HG03457 (cell line): ENCODE results near the gene DEPDC5.
"Not testable (repeated sequence)": the region's sequence is repeated elsewhere in the genome, so short reads cannot be mapped to it uniquely, and the experiment has no call there.

Experiments used
- ATAC-seq: cut with Tn5 transposase; IDR thresholded peaks from one replicate; pipeline ENCODE4 v1.9.1; 2021; ENCODE audit warnings: moderate number of reproducible peaks; ENCODE audit not compliant: unreplicated experiment

The DEPDC5 gene

DNA sequence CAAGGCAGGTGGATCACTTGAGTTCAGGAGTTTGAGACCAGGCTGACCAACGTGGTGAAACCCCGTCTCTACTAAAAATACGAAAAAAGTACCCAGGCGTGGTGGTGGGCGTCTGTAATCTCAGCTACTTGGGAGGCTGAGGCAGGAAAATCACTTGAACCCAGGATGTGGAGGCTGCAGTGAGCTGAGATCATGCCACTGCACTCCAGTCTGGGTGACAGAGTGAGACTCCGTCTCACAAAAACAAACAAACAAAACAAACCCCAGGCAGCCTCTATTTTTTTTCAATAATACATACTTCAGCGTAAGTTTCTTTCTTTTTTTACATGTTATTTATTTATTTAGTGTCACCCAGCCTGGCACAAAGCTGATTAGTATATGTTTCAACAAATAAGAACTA lies 60.1 kb downstream of the DEPDC5 start:
- not testable (repeated sequence) for ATAC-seq

DNA sequence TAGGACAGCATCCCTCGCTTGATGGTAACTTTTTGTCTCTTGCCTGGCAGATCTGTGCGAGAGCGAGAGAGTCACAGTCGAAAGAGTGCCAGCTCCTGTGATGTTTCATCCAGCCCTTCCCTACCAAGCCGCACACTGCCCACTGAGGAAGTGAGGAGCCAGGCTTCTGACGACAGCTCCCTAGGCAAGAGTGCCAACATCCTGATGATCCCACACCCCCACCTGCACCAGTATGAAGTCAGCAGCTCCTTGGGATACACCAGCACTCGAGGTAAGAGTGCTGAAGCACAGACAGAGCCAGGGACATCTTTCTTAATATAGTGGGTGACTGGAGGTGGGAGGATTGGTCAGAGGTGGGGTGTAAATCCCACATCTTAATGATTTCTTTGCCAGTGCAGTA lies 61.1 kb downstream of the DEPDC5 start:
- no peak for ATAC-seq

DNA sequence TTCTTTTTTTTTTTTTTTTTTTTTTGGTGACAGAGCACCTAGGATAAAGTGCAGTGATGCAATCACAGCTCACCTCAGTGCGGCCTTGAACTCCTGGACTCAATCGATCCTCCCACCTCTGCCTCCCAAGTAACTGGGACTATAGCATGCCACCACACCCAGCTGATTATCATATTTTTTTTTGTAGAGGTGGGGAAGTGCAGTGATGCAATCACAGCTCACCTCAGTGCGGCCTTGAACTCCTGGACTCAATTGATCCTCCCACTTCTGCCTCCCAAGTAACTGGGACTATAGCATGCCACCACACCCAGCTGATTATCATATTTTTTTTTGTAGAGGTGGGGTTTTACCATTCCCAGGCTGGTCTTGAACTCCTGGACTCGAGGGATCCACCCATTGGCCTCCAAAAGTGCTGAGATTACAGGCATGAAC lies 61.6 kb downstream of the DEPDC5 start:
- ATAC-seq = not testable (repeated sequence)

DNA sequence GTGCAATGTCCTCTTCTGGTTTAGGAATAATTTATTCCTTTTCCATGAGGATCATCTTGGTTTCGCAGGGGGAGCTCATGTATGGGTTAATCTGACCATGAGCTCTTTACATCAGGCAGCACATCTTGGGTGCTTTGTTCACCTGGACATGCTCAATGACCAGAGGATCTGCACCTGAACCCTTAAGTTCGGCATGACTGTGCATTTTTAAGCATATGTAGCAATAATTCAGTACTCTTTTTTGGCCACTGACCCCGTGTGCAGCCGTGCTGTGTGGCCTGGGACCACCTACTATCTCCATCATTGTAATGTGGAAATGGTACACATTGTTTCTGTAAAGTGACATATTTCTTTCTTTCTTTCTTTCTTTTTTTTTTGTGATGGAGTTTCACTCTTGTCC lies 62.9 kb downstream of the DEPDC5 start:
- ATAC-seq = no peak

GRCh38 chr22:31818481-31819392 lies 64.9 kb downstream of the DEPDC5 start:
- ATAC-seq = no peak

- ATAC-seq = no peak
Observed at GRCh38 chr22:31820655-31821054, 66.8 kb downstream of the DEPDC5 start.

DNA sequence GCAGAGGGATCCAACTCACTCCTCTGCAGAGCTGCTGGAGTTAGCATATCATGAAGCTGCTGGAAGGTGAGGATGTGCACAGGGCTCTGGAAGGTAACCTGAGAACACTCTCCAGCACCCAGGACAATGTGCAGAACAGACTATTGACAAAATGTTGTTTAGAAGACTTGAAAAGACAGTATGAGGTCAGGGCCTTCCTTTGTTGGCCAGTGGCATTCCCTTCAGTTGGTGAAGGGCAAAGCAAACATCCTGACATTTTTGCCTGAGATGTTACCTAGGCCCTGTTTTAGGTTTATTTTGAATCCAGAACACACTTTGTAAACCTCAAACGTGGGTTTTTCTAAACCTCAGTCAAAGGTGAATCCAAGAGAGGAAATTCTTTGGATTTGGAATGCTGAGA lies 67.8 kb downstream of the DEPDC5 start:
- no peak for ATAC-seq

DNA sequence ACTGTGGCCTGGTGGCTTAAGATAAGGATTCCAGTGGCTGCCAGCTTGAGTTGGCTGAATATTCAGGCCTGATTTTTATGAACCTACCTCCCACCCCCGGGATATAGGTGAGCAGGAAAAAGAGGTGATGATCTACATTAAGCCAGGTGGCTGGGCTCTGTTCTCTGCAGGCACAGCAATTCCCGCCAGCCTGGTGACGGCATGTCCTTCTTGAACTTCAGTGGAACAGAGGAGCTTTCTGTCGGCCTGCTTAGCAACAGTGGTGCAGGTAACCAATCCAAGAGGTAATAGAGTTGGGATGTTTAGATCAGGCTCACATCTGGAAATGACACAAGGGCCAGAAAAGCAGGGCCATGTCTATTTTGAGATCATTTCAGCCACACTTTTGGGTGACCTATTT lies 68.7 kb downstream of the DEPDC5 start:
- no peak for ATAC-seq

DNA sequence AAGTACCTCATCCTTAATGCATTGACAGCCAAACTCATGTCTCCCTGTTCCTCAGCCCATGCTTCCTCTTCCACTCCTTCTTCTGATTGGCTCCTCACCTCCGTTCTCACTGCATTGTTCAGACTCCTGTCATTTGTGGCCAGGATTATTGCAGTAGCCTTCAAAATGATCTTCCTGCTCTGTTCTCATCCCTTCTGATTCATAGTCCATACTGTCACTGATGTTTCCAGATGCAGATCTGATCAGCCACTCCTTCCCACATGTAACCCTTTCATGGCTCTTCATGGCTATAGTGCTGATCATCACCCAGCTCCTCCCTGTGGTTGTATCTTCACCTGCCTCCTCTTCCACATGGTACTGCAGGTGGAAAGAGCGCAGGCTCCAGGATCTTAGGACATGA lies 71.7 kb downstream of the DEPDC5 start:
- ATAC-seq = no peak

GRCh38 chr22:31826443-31826842 lies 72.6 kb downstream of the DEPDC5 start:
- no peak for ATAC-seq

GRCh38 chr22:31828739-31829138 lies 74.9 kb downstream of the DEPDC5 start:
- ATAC-seq = no peak

DNA sequence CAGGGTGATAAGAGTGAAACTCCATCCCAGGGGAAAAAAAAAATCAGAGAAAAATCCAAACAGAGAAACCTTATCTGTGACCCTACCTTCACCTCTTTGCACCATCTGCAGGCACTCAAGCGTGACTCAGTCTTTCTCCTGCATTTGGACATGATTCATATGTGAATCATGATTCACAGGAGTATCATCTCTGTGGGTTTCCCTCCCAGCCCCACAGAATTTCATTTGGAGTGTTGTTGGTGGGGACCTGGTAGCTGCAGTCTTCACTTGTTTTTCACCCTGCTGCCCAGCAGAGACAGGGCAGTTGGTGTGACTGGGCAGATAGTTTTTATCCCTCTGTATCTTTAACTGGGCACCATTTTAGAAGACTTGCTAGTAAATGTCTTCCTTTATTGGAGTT lies 75.7 kb downstream of the DEPDC5 start:
- ATAC-seq = no peak

DNA sequence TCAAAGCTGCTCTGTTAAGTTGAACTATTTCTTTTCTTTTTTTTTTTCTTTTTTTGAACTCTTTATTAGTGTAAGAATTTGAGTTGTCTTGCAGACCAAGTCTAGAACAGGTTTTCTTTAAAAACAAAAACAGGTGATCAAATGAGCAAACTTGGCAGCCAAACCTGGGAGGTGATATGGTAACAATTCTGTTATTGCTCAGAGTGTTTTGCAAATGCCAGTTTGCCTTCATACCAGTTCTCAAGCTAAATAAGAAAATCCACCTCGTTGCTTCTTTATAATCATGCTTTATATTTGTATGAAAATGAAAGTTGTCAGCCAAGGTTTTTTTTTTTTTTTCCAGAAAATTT lies 76.9 kb downstream of the DEPDC5 start:
- no peak for ATAC-seq

DNA sequence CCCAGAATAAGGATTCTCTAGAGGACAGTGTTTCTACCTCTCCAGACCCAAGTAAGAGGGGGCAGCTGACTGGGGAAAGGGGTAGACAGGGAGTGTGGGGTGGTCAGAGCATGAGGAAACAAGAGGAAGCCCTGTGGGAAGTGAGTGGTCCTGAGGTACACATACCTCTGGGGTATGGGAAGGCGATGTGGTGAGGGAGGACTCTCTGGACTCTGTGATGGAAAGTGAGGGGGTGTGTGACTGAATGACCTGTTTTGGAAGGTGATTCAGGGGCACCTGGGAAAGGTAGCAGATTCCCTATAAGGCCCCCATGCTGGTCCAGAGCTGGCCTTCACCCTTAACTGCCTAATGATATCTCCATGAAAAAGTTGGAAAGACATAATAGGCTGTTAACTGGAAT lies 80.1 kb downstream of the DEPDC5 start:
- no peak for ATAC-seq

DNA sequence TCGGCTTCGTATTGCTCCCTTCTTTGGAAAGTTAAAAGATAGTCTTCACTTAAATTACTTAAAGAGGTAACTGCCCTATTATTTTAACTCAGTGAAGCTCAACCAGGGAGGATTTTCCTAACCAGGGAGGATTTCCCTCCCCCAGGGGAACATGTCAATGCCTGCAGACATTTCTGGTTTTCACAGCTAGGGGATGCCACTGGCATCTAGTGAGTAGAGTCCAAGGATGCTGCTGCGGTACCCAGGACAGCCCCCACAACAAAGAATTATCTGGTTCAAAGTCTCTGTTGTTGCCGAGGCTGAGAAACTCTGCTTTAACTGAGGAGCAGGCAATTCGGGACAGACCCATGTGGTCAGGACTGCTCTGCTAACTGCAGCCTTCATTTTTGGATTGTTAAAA lies 82.2 kb downstream of the DEPDC5 start:
- no peak for ATAC-seq

GRCh38 chr22:31838917-31839316 lies 85.1 kb downstream of the DEPDC5 start:
- no peak for ATAC-seq

GRCh38 chr22:31839986-31840385 lies 86.2 kb downstream of the DEPDC5 start:
- no peak for ATAC-seq

- no peak for ATAC-seq
Observed at GRCh38 chr22:31840585-31840984, 86.8 kb downstream of the DEPDC5 start.

- ATAC-seq = no peak
Observed at GRCh38 chr22:31841078-31841827, 87.4 kb downstream of the DEPDC5 start.

- no peak for ATAC-seq
Observed at GRCh38 chr22:31843526-31843925, 89.7 kb downstream of the DEPDC5 start.

DNA sequence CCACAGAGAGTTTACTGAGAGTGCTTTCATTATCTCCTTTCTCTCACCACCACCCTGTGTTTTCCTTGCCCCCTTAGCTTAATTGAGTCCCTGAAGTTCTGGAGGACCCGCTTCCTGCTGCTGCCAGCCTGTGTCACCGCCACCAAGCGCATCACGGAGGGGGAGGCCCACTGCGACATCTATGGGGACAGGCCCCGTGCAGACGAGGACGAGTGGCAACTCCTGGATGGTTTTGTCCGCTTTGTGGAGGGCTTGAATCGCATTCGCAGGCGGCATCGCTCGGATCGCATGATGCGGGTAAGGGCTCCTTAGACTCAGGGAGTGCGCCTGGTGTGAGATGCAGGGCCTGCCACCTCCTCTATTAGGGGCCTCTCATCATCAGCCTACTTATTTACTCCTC lies 91.1 kb downstream of the DEPDC5 start:
- ATAC-seq = no peak
